ENCODE data around the gene SNX25. TPM values are rescaled to one million over a fixed set of nuclear protein-coding genes. Genes with fewer than 3 reads are reported as not detected.

SNX25 gene
- total and polyA plus RNA-seq, 10 of the 15 experiments (the other 5 are each of a cell fraction or from before 2014, with no cell fraction given), result 11.2 to 117 (median 62.8) TPM

DNA sequence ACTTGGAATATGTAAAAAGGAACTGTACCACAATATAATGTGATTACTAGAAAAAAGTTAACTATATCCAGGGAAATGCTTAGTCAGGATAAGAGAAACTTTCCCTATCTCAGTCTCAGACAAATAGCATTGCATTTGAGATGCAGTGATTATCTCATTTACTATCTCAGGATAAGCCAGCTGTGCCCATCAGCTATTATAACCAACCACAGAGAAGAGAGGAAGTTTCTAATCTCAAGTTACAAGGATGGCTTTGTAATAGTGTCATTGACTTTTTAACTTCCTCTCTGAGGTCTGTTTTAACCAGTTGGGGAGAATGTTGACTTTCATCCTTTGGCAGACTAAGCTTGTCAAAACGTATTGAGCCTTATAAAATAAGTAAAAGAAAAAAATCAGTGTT, 56.5 kb downstream of the SNX25 start:
- WGBS (ENCODE audit: insufficient coverage, insufficient replicate concordance, low lambda C conversion rate, missing lambda C conversion rate), result 13% methylated on average over 1 of the region's 1 CpG
- intact Hi-C loops (cut with micrococcal nuclease; ENCODE audit: unreplicated experiment), result no loop called here
- Histone ChIP-seq H3K79me2 (ENCODE audit: control insufficient read depth, insufficient read depth, low read length) (peaks cover 36% of the 10 kb centered on the region), H3K36me3 (ENCODE audit: control insufficient read depth in 2 of 2, insufficient read depth in 2 of 2, low read length in 1 of 2) (peaks cover 9 to 51% of the 10 kb centered on the region in 2 experiments), H3K27ac (ENCODE audit: control insufficient read depth, insufficient read depth) (peak overlapping the region; percentile 2; the same call in 1 of the 2 replicates), H3K4me1 (ENCODE audit: control insufficient read depth, insufficient read depth, low read length) (peaks cover 38% of the 10 kb centered on the region), H3K9ac (ENCODE audit: control insufficient read depth, insufficient read depth, low read length) (no peak overlapping the region), H2AFZ (ENCODE audit: control insufficient read depth, low read depth, low read length) (no peak overlapping the region), H4K20me1 (ENCODE audit: control insufficient read depth, insufficient read depth) (no peaks in the 10 kb centered on the region), H3K4me3 (no peak overlapping the region), H3K4me2 (ENCODE audit: control insufficient read depth, insufficient read depth) (no peak overlapping the region), H3K27me3 (replicated peaks in 1 of 2; ENCODE audit: control insufficient read depth in 2 of 2, insufficient read depth in 2 of 2, low read length in 1 of 2) (no peaks in the 10 kb centered on the region), H3K9me3 (replicated peaks; ENCODE audit: control insufficient read depth, insufficient read depth, low read length) (no peaks in the 10 kb centered on the region)
- DNase-seq (ENCODE audit: low read depth, low spot score) (peak; percentile 35), FAIRE-seq (peak; percentile 57), ATAC-seq (peak; percentile 91)
- CTCF ChIA-PET, result interaction anchor here (0.5 to 2.1 kb wide), 7 partner anchors 9 to 154 kb away, joined by 3 to 8 read pairs (median 4); no protein-coding TSS in a partner anchor
- POLR2A ChIA-PET, result interaction anchor here (1.4 kb wide), 1 partner anchor 46 kb away, joined by 8 read pairs; no protein-coding TSS in a partner anchor
- no TSS peak for BruUV-seq (replicated peaks)
- in situ Hi-C loops (cut with MboI), result no loop called here
- RAD21 ChIA-PET (ENCODE audit: unreplicated experiment), result interaction anchor here (0.8 to 2.6 kb wide), 5 partner anchors 41 to 79 kb away, joined by 3 to 11 read pairs (median 3); no protein-coding TSS in a partner anchor
- SMC1A ChIA-PET (ENCODE audit: uncharacterized antibody, unreplicated experiment), result interaction anchor here (0.6 to 2.2 kb wide), 16 partner anchors 9 to 139 kb away, joined by 3 to 16 read pairs (median 4); no protein-coding TSS in a partner anchor
- TF ChIP-seq SPI1 (IDR thresholded peaks at IDR 0.05; ENCODE audit: borderline replicate concordance, insufficient read depth, low read depth, low read length) (peak; percentile 75; the same call in 1 of the 2 replicates), ATF7 (IDR thresholded peaks at IDR 0.05; ENCODE audit: low read depth) (peak; percentile 33; the same call in 1 of the 2 replicates), SMAD1 (IDR thresholded peaks at IDR 0.05; ENCODE audit: low read depth, partially characterized antibody) (no peak), RUNX3 (IDR thresholded peaks at IDR 0.05; ENCODE audit: low read length) (peak; percentile 69), NFYB (IDR thresholded peaks at IDR 0.05; ENCODE audit: insufficient read depth, low read depth, low read length) (peak; percentile 42; the same call in 1 of the 2 replicates), E2F4 (IDR thresholded peaks at IDR 0.05; ENCODE audit: low read depth, low read length) (no peak), IKZF2 (IDR thresholded peaks at IDR 0.05) (peak in 1 of 2 experiments; percentile 21; a peak in 1 of 4 replicates), PKNOX1 (IDR thresholded peaks at IDR 0.05) (0 out of 2 replicates have a peak, but pooled peaks have one; percentile 53), GABPA (IDR thresholded peaks at IDR 0.05; ENCODE audit: low read depth) (no peak), RCOR1 (conservative IDR thresholded peaks at IDR 0.05; ENCODE audit: low read depth, low read length) (no peak)
